B cell (primary cell): Measurements from ENCODE around the gene KHDC4. TPM values are rescaled to one million over a fixed set of nuclear protein-coding genes. Genes with fewer than 3 reads are reported as not detected.
A peak's percentile ranks its signal among the peaks of the same experiment; 100 is the strongest.

Source experiments
- ATAC-seq: fragments of 200-7000 bp; cut with Tn5 transposase; one replicate; pipeline ENCODE4 v1.10.0; 2021; ENCODE audit warnings: low read depth, mild to moderate bottlenecking, moderate number of reproducible peaks, moderate library complexity
- CTCF ChIA-PET: fragments of 350-600 bp; sonication (Branson Sonifier 250); formaldehyde crosslinking; loops from one replicate; lab custom pipeline; 2021; ENCODE audit warnings: antibody characterized with exemption, inconsistent platforms; lab: Charles Lee
- POLR2A ChIA-PET: fragments of 350-600 bp; sonication (Branson Sonifier 250); formaldehyde crosslinking; loops from one replicate; lab custom pipeline; 2021; ENCODE audit warnings: antibody characterized with exemption; lab: Charles Lee
- DNase-seq: peaks from one replicate; pipeline ENCODE4 v3.0.0; 2013
- H2AFZ ChIP-seq: 2 replicates; pipeline ENCODE4 v1.6.1; 2012; ENCODE audit warnings: mild to moderate bottlenecking, low read depth, low read length; ENCODE audit not compliant: insufficient read depth, poor library complexity, severe bottlenecking
- H3K27ac ChIP-seq, 2 donors: 1 replicate in 1 of 2; 2 replicates in 1 of 2; pipeline ENCODE4 v1.5.1; 2012 to 2013; ENCODE audit warnings: low read length in 2 of 2, mild to moderate bottlenecking in 2 of 2, moderate library complexity in 1 of 2
- H3K27me3 ChIP-seq, 4 experiments: fragments of 200-600 bp in 1 of 4; sonication (generic) in 1 of 4; replicated peaks in 1 of 4; 1 replicate in 2 of 4; 2 replicates in 2 of 4; pipeline versions ENCODE4 v1.6.1 to v1.7.0; 2013 to 2016; ENCODE audit warnings: low read length in 3 of 4, mild to moderate bottlenecking in 2 of 4, mixed read lengths in 1 of 4, moderate library complexity in 1 of 4; ENCODE audit not compliant: insufficient read depth in 4 of 4, control insufficient read depth in 3 of 4; ENCODE audit errors: control extremely low read depth in 1 of 4
- H3K36me3 ChIP-seq, 2 experiments: replicated peaks in 1 of 2; 1 replicate in 1 of 2; 2 replicates in 1 of 2; pipeline versions ENCODE4 v1.6.1 to v1.7.1; 2013; ENCODE audit warnings: low read length in 1 of 2; ENCODE audit not compliant: insufficient read depth in 2 of 2, control insufficient read depth in 1 of 2; ENCODE audit errors: control extremely low read depth in 1 of 2, extremely low read depth in 1 of 2
- H3K4me1 ChIP-seq, 2 donors: fragments of 200-600 bp in 1 of 2; sonication (generic) in 1 of 2; 1 replicate in 1 of 2; 2 replicates in 1 of 2; pipeline versions ENCODE4 v1.5.1 to v1.6.1; 2013 to 2017; ENCODE audit warnings: low read length in 2 of 2; ENCODE audit not compliant: control insufficient read depth in 2 of 2, insufficient read depth in 2 of 2
- H3K4me2 ChIP-seq: replicated peaks from 2 replicates; pipeline ENCODE3; 2012; ENCODE audit warnings: mild to moderate bottlenecking, low read depth, low read length; ENCODE audit not compliant: poor library complexity, severe bottlenecking
- H3K4me3 ChIP-seq, 5 experiments: fragments of 200-600 bp in 1 of 5; sonication (generic) in 1 of 5; 1 replicate in 3 of 5; 2 replicates in 2 of 5; pipeline versions ENCODE4 v1.5.1 to v1.7.0; 2011 to 2016; ENCODE audit warnings: low read length in 4 of 5, mild to moderate bottlenecking in 4 of 5, low read depth in 2 of 5, control low read depth in 1 of 5, moderate library complexity in 1 of 5; ENCODE audit not compliant: insufficient read depth in 1 of 5; ENCODE audit errors: control extremely low read depth in 1 of 5, extremely low read depth in 1 of 5
- H3K79me2 ChIP-seq: fragments of 200-600 bp; sonication (generic); one replicate; pipeline ENCODE4 v1.6.0; 2016; ENCODE audit warnings: low read length; ENCODE audit not compliant: control insufficient read depth, insufficient read depth
- H3K9ac ChIP-seq: fragments of 200-600 bp; sonication (generic); 2 replicates; pipeline ENCODE4 v1.6.1; 2017; ENCODE audit warnings: mild to moderate bottlenecking, low read length, moderate library complexity
- H3K9me3 ChIP-seq, 3 donors: one replicate each; pipeline versions ENCODE4 v1.6.1 to v1.7.1; 2013; ENCODE audit warnings: low read length in 2 of 3; ENCODE audit not compliant: control insufficient read depth in 2 of 3, insufficient read depth in 1 of 3; ENCODE audit errors: control extremely low read depth in 1 of 3
- H4K20me1 ChIP-seq: 2 replicates; pipeline ENCODE4 v1.6.0; 2012; ENCODE audit warnings: mild to moderate bottlenecking, low read length; ENCODE audit not compliant: insufficient read depth, control insufficient read depth, poor library complexity, severe bottlenecking
- H3K27ac Mint-ChIP-seq: one replicate; pipeline ENCODE4 v1.8.0; 2021; ENCODE audit warnings: mixed read lengths
- H3K27me3 Mint-ChIP-seq: one replicate; pipeline ENCODE4 v1.8.0; 2021; ENCODE audit warnings: mixed read lengths
- H3K4me1 Mint-ChIP-seq: one replicate; pipeline ENCODE4 v1.8.0; 2021; ENCODE audit warnings: mixed read lengths
- H3K4me3 Mint-ChIP-seq: one replicate; pipeline ENCODE4 v1.8.0; 2021; ENCODE audit warnings: mixed read lengths
- H3K9me3 Mint-ChIP-seq: one replicate; pipeline ENCODE4 v1.8.0; 2022; ENCODE audit warnings: mixed read lengths; ENCODE audit not compliant: insufficient read depth
- EZH2 ChIP-seq: IDR thresholded peaks from 2 replicates; pipeline ENCODE4 v1.6.1; 2012; ENCODE audit warnings: borderline replicate concordance, low read depth, mild to moderate bottlenecking, moderate library complexity, low read length; ENCODE audit not compliant: insufficient read depth, poor library complexity, severe bottlenecking
- whole genome bisulfite sequencing: methylation state at CpG from one replicate; pipeline ENCODE4 v1.1.5; 2013; ENCODE audit warnings: missing lambda C conversion rate; ENCODE audit not compliant: insufficient coverage; 5-methylcytosine and 5-hydroxymethylcytosine counted together
- intact Hi-C: fragments of 100-400 bp; cut with micrococcal nuclease; formaldehyde crosslinking; loops from one replicate; pipeline ENCODE4 v1.10.0; 2022
- polyA plus RNA-seq: library from polyadenylated mRNA; depleted of rRNA; stranded (reverse); fragments of >200 nt; gene quantifications from 2 replicates; pipeline ENCODE4 v1.2.3, GENCODE V29; 2012
- total RNA-seq, 2 donors: library from RNA; stranded (reverse); fragments of 120-200 nt in 1 of 2; gene quantifications; 1 replicate in 1 of 2; 2 replicates in 1 of 2; pipeline versions ENCODE4 v1.2.3 to v1.2.4, GENCODE V29; 2013 to 2022
- TF ChIP-seq, protein P1 (sequence below): fragments of 200-600 bp; IDR thresholded peaks from one replicate; pipeline ENCODE4 v1.8.0; 2022; ENCODE audit warnings: antibody characterized with exemption, mild to moderate bottlenecking

The KHDC4 gene
- total and polyA plus RNA-seq, 2 donors (not counting 1 experiment from before 2014, with no cell fraction given), result 51.3 to 122 TPM

DNA sequence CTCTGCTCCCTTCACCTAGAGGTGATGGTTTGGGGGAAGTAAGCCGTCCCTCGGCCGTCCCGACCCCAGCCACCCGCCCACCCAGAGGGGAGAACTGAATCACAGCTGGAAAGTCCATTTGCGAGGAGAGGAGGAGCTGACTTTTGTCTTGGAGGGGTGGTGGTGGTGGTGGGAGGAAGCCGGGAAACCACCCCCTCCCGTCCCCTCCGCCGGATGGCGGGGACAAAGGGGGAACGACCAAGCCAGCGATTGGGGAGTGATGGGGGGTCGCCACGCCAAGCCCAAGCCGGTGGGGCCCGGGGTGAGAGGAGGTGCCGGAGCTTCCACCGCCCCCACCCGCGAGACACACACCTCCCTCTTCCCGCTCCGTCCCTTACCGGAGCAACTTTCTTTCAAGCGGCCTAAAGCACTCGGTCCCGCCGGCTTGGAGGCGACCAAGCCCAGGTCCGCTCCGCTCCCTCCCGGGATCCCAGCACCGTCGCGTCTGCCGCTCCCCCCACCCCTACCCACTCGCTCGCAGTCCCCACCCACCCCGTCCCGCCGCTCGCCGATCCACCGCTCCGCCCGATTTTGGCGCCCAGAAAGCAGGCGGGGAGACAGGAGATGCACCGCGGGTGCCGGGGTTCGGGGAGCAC lies 43.6 kb upstream of the KHDC4 start:
- H3K36me3 ChIP-seq, result peaks cover 4 to 15% of the 10 kb centered on the region in 2 experiments
- no peaks in the 10 kb centered on the region for H3K9me3 ChIP-seq
- H3K27ac ChIP-seq, result peak overlapping the region; percentile 70 to 91
- H3K27me3 ChIP-seq, result no peaks in the 10 kb centered on the region
- H2AFZ ChIP-seq, result peak overlapping the region; percentile 67
- peak overlapping the region; percentile 89 for H3K9ac ChIP-seq
- Mint-ChIP-seq H3K9me3 (no peaks in the 10 kb centered on the region), H3K4me3 (peak overlapping the region; percentile 95), H3K27me3 (no peaks in the 10 kb centered on the region), H3K27ac (peak overlapping the region; percentile 94), H3K4me1 (peaks cover 81% of the 10 kb centered on the region)
- intact Hi-C loops, result loop anchor here (1.0 to 5.0 kb wide), 3 partner anchors 32 to 231 kb away; partner anchors contain the start of gene LAMTOR2
- ChIA-PET POLR2A (interaction anchor here (0.5 to 4.4 kb wide), 14 partner anchors 7 to 865 kb away, joined by 3 to 61 read pairs (median 8); partner anchors contain the start of genes KHDC4, LAMTOR2 and RXFP4), CTCF (interaction anchor here (0.6 to 12.2 kb wide), 13 partner anchors 8 to 44 kb away, joined by 3 to 206 read pairs (median 7); partner anchors contain the start of genes KHDC4 and RXFP4)
- peaks cover 63 to 72% of the 10 kb centered on the region in 2 donors for H3K4me1 ChIP-seq
- peak overlapping the region; percentile 93 for H3K4me2 ChIP-seq
- DNase-seq (peak; percentile 39), ATAC-seq (peak; percentile 7)
- no peak for TF ChIP-seq EZH2
- TF ChIP-seq, protein P1, sequence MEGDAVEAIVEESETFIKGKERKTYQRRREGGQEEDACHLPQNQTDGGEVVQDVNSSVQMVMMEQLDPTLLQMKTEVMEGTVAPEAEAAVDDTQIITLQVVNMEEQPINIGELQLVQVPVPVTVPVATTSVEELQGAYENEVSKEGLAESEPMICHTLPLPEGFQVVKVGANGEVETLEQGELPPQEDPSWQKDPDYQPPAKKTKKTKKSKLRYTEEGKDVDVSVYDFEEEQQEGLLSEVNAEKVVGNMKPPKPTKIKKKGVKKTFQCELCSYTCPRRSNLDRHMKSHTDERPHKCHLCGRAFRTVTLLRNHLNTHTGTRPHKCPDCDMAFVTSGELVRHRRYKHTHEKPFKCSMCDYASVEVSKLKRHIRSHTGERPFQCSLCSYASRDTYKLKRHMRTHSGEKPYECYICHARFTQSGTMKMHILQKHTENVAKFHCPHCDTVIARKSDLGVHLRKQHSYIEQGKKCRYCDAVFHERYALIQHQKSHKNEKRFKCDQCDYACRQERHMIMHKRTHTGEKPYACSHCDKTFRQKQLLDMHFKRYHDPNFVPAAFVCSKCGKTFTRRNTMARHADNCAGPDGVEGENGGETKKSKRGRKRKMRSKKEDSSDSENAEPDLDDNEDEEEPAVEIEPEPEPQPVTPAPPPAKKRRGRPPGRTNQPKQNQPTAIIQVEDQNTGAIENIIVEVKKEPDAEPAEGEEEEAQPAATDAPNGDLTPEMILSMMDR, result no peak
- peak overlapping the region; percentile 71 to 93 (median 81) for H3K4me3 ChIP-seq
- H4K20me1 ChIP-seq, result peaks cover 53% of the 10 kb centered on the region
- H3K79me2 ChIP-seq, result peaks cover 98% of the 10 kb centered on the region
- 0% methylated on average over 40 of the region's 52 CpGs for WGBS
